Peyer's patch (tissue), 4 donors: ENCODE measurements around the gene STAP1.

Experiments used
- CTCF ChIP-seq, 6 experiments: fragments of 450-650 bp in 4 of 6; fragments of 200-600 bp in 2 of 6; sonication (generic) in 1 of 6; IDR thresholded peaks; one replicate each; pipeline ENCODE4 v1.5.1; 2017 to 2019; ENCODE audit warnings: antibody characterized with exemption in 6 of 6, mild to moderate bottlenecking in 3 of 6, moderate library complexity in 1 of 6
- POLR2A ChIP-seq, 2 donors: fragments of 450-650 bp; IDR thresholded peaks; one replicate each; pipeline ENCODE4 v1.5.1; 2017; ENCODE audit warnings: antibody characterized with exemption in 2 of 2, mild to moderate bottlenecking in 2 of 2, moderate library complexity in 2 of 2

- TF ChIP-seq CTCF (IDR thresholded peaks at IDR 0.05) (no peak), POLR2A (IDR thresholded peaks at IDR 0.05) (no peak)
Observed at GRCh38 chr4:67568820-67569219, 10.3 kb downstream of the STAP1 start.
